HepG2 (cell line): ENCODE data around the gene FBLL1. TPM values are rescaled to one million over a fixed set of nuclear protein-coding genes. Genes with fewer than 3 reads are reported as not detected.
A peak's percentile ranks its signal among the peaks of the same experiment; 100 is the strongest.

Experiments used
- ATF2 ChIP-seq: sonication (generic); formaldehyde crosslinking; IDR thresholded peaks from 2 replicates; pipeline ENCODE4 v1.4.0; 2020; ENCODE audit warnings: missing genetic modification reagents
- CERS6 ChIP-seq: sonication (generic); formaldehyde crosslinking; IDR thresholded peaks from 2 replicates; pipeline ENCODE4 v1.5.0; 2020; ENCODE audit warnings: missing genetic modification reagents
- CREB3 ChIP-seq: sonication (generic); formaldehyde crosslinking; IDR thresholded peaks from 2 replicates; pipeline ENCODE4 v1.5.0; 2020; ENCODE audit warnings: missing genetic modification reagents
- DNMT3B ChIP-seq: conservative IDR thresholded peaks from 2 replicates; pipeline ENCODE4 v1.6.1; 2016; ENCODE audit warnings: missing biosample characterization, control low read depth
- HOXA3 ChIP-seq: sonication (generic); formaldehyde crosslinking; IDR thresholded peaks from 2 replicates; pipeline ENCODE4 v1.5.0; 2020; ENCODE audit warnings: missing genetic modification reagents
- HOXA9 ChIP-seq: sonication (generic); formaldehyde crosslinking; IDR thresholded peaks from 2 replicates; pipeline ENCODE4 v1.8.1; 2022; ENCODE audit warnings: missing genetic modification reagents, mild to moderate bottlenecking, moderate library complexity, borderline replicate concordance
- MEF2D ChIP-seq: sonication (generic); formaldehyde crosslinking; IDR thresholded peaks from 2 replicates; pipeline ENCODE4 v1.5.1; 2020; ENCODE audit warnings: mild to moderate bottlenecking, missing genetic modification reagents
- NR2F2 ChIP-seq: IDR thresholded peaks from 2 replicates; pipeline ENCODE4 v1.6.1; 2012; ENCODE audit warnings: low read depth, inconsistent platforms, borderline replicate concordance
- REPIN1 ChIP-seq: sonication (generic); formaldehyde crosslinking; IDR thresholded peaks from 2 replicates; pipeline ENCODE4 v1.8.0; 2022; ENCODE audit warnings: missing genetic modification reagents, low read depth, mild to moderate bottlenecking, borderline replicate concordance
- ZNF263 ChIP-seq: sonication (generic); formaldehyde crosslinking; IDR thresholded peaks from 2 replicates; pipeline ENCODE4 v1.4.0; 2020; ENCODE audit warnings: missing genetic modification reagents
- ZNF329 ChIP-seq: sonication (generic); formaldehyde crosslinking; IDR thresholded peaks from 2 replicates; pipeline ENCODE4 v1.9.0; 2021; ENCODE audit warnings: low read depth, mild to moderate bottlenecking, missing genetic modification reagents
- ZNF350 ChIP-seq: sonication (generic); formaldehyde crosslinking; IDR thresholded peaks from 2 replicates; pipeline ENCODE4 v1.4.0; 2020; ENCODE audit warnings: mild to moderate bottlenecking, low read depth, missing genetic modification reagents, borderline replicate concordance
- ZNF496 ChIP-seq: sonication (generic); formaldehyde crosslinking; IDR thresholded peaks from 2 replicates; pipeline ENCODE4 v1.8.1; 2023; ENCODE audit warnings: mild to moderate bottlenecking, moderate library complexity, missing genetic modification reagents; ENCODE audit not compliant: insufficient replicate concordance
- ZNF546 ChIP-seq: sonication (generic); formaldehyde crosslinking; conservative IDR thresholded peaks from 2 replicates; pipeline ENCODE4 v1.8.1; 2023; ENCODE audit warnings: mild to moderate bottlenecking, missing genetic modification reagents
- ZNF574 ChIP-seq: sonication (generic); formaldehyde crosslinking; IDR thresholded peaks from 2 replicates; pipeline ENCODE4 v1.4.0; 2020; ENCODE audit warnings: missing genetic modification reagents
- ZNF614 ChIP-seq: IDR thresholded peaks from 2 replicates; pipeline ENCODE4 v1.6.1; 2018; ENCODE audit warnings: missing biosample characterization, missing genetic modification reagents, inconsistent platforms, borderline replicate concordance
- ZNF740 ChIP-seq: sonication (generic); formaldehyde crosslinking; IDR thresholded peaks from 2 replicates; pipeline ENCODE4 v1.4.0; 2020; ENCODE audit warnings: missing genetic modification reagents
- polyA plus RNA-seq, 8 experiments: library from polyadenylated mRNA; depleted of rRNA in 3 of 8; stranded (reverse) in 7 of 8; unstranded in 1 of 8; fragments of >200 nt; fragmentation: Illumina TruSeq in 4 of 8; extraction: Trizol in 4 of 8; gene quantifications; 2 replicates each; pipeline versions ENCODE4 v1.2.1 to v1.2.3, GENCODE V29; 2011 to 2016; ENCODE audit warnings: low read depth in 4 of 8, missing spikeins in 1 of 8, mixed read lengths in 1 of 8; ENCODE audit not compliant: insufficient read depth in 1 of 8
- total RNA-seq, 5 experiments: library from RNA; depleted of rRNA; stranded (reverse); fragments of >200 nt; fragmentation: Illumina TruSeq; extraction: Trizol; gene quantifications; 2 replicates each; pipeline ENCODE4 v1.2.3, GENCODE V29; 2016; ENCODE audit warnings: low read depth in 1 of 5
- TF ChIP-seq, protein P1 (sequence below): sonication (generic); formaldehyde crosslinking; IDR thresholded peaks from 2 replicates; pipeline ENCODE4 v1.9.0; 2021; ENCODE audit warnings: missing genetic modification reagents, borderline replicate concordance
- TF ChIP-seq, protein P2 (sequence below): sonication (generic); formaldehyde crosslinking; IDR thresholded peaks from 2 replicates; pipeline ENCODE4 v1.4.0; 2020; ENCODE audit warnings: missing genetic modification reagents

The FBLL1 gene
- total and polyA plus RNA-seq, 2 of the 13 experiments (the other 11 are each of a cell fraction or from before 2014, with no cell fraction given), result 0.17 to 0.18 TPM

DNA sequence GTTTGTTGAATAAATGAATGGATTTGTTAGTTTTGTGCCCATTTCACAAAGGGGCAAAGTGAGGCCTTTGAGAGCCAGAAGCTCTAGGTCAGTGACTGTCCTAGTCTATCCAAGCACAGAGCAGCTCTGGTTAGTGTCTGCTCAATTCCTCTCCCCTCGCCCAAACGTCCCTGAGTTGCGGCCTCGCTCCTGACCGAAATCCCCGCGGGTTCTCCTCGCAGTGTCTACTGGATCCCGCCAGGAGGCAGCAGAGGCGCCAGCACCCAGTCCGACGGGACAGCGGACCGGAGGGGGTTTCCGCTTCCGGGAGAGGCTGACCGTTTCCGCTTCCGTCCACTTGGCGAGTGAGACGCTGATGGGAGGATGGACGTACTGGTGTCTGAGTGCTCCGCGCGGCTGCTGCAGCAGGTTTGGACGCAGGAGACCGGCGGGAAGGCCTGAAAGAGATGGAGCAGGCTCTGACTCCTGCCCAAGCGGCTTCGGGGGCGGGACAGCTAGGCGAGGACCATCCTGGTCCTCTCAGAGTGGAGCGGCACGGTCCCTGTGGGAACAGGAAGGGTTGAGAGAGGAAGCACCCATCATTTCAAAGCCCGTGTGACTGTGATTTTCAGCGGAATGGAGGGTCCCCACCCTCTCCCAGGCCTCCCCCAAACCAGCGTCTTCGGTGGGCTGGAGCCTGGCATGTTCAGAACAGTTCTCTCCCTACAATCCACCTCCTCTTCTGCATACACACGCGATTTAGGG, 42.8 kb upstream of the FBLL1 start, which contains the start of gene RARS1 (continued):
- TF ChIP-seq, protein P1, sequence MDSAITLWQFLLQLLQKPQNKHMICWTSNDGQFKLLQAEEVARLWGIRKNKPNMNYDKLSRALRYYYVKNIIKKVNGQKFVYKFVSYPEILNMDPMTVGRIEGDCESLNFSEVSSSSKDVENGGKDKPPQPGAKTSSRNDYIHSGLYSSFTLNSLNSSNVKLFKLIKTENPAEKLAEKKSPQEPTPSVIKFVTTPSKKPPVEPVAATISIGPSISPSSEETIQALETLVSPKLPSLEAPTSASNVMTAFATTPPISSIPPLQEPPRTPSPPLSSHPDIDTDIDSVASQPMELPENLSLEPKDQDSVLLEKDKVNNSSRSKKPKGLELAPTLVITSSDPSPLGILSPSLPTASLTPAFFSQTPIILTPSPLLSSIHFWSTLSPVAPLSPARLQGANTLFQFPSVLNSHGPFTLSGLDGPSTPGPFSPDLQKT (CRISPR knock-in tag), result peak; percentile 45; the same call in 1 of the 2 replicates
- peak; percentile 86 for TF ChIP-seq ZNF350 (CRISPR knock-in tag)
- TF ChIP-seq ATF2 (CRISPR knock-in tag), result peak; percentile 89; the same call in 1 of the 2 replicates
- TF ChIP-seq ZNF329 (CRISPR knock-in tag), result 0 out of 2 replicates have a peak, but pooled peaks have one; percentile 84
- peak; percentile 82 for TF ChIP-seq MEF2D (CRISPR knock-in tag)
- 0 out of 2 replicates have a peak, but pooled peaks have one; percentile 59 for TF ChIP-seq CREB3 (CRISPR knock-in tag)
- TF ChIP-seq, protein P2, sequence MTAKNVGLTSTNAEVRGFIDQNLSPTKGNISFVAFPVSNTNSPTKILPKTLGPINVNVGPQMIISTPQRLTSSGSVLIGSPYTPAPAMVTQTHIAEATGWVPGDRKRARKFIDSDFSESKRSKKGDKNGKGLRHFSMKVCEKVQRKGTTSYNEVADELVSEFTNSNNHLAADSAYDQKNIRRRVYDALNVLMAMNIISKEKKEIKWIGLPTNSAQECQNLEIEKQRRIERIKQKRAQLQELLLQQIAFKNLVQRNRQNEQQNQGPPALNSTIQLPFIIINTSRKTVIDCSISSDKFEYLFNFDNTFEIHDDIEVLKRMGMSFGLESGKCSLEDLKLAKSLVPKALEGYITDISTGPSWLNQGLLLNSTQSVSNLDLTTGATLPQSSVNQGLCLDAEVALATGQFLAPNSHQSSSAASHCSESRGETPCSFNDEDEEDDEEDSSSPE (CRISPR knock-in tag), result peak; percentile 47; the same call in 1 of the 2 replicates
- TF ChIP-seq REPIN1 (CRISPR knock-in tag), result peak; percentile 91; the same call in 1 of the 2 replicates
- peak; percentile 94 for TF ChIP-seq HOXA3 (CRISPR knock-in tag)
- no peak for TF ChIP-seq NR2F2
- TF ChIP-seq CERS6 (CRISPR knock-in tag), result no peak
- TF ChIP-seq ZNF496 (CRISPR knock-in tag), result no peak
- TF ChIP-seq ZNF740 (CRISPR knock-in tag), result peak; percentile 74; the same call in 1 of the 2 replicates
- TF ChIP-seq DNMT3B, result peak; percentile 81; the same call in 1 of the 2 replicates
- TF ChIP-seq ZNF614 (CRISPR knock-in tag), result peak; percentile 84; the same call in 1 of the 2 replicates
- peak; percentile 96 for TF ChIP-seq ZNF263 (CRISPR knock-in tag)
- peak; percentile 92; the same call in 1 of the 2 replicates for TF ChIP-seq HOXA9 (CRISPR knock-in tag)
- TF ChIP-seq ZNF574 (CRISPR knock-in tag), result peak; percentile 100
- 0 out of 2 replicates have a peak, but pooled peaks have one; percentile 14 for TF ChIP-seq ZNF546
